AG04450 (cell line): ENCODE measurements around the gene CCDC141. TPM values are rescaled to one million over a fixed set of nuclear protein-coding genes. Genes with fewer than 3 reads are reported as not detected.

ENCODE experiments used
- CTCF ChIA-PET: fragments of 300-600, 350-600 bp; formaldehyde crosslinking; extraction: SDS; loops from one replicate; lab custom pipeline; 2022; ENCODE audit warnings: antibody characterized with exemption, inconsistent platforms; lab: Charles Lee
- POLR2A ChIA-PET: fragments of 350-600 bp; formaldehyde crosslinking; extraction: SDS; loops from one replicate; lab custom pipeline; 2021; ENCODE audit warnings: antibody characterized with exemption, inconsistent platforms; lab: Yijun Ruan, JAX
- DNase-seq: peaks from one replicate; pipeline ENCODE4 v3.0.0-alpha.2; 2011; ENCODE audit warnings: low read depth, low spot score
- H3K27ac ChIP-seq: one replicate; pipeline ENCODE4 v1.5.1; 2012; ENCODE audit warnings: low read depth, low read length, control low read depth
- H3K27me3 ChIP-seq: one replicate; pipeline ENCODE4 v1.6.0; 2012; ENCODE audit warnings: low read length; ENCODE audit not compliant: control insufficient read depth, insufficient read depth
- H3K4me3 ChIP-seq: 2 replicates; pipeline ENCODE4 v1.5.1; 2011; ENCODE audit warnings: mild to moderate bottlenecking, low read depth, low read length, control low read depth
- H3K9me3 ChIP-seq: 2 replicates; pipeline ENCODE4 v1.5.1; 2012; ENCODE audit warnings: low read length; ENCODE audit not compliant: control insufficient read depth, insufficient read depth
- polyA plus RNA-seq: library from polyadenylated mRNA; depleted of rRNA; stranded (reverse); fragments of >200 nt; gene quantifications from 2 replicates; pipeline ENCODE4 v1.2.3, GENCODE V29; 2011
- TF ChIP-seq, protein P1 (sequence below): IDR thresholded peaks from 2 replicates; pipeline ENCODE4 v1.5.1; 2011; ENCODE audit warnings: low read depth, low read length, control low read depth, inconsistent platforms

The CCDC141 gene
- polyA plus RNA-seq, 1 experiment = not detected

DNA sequence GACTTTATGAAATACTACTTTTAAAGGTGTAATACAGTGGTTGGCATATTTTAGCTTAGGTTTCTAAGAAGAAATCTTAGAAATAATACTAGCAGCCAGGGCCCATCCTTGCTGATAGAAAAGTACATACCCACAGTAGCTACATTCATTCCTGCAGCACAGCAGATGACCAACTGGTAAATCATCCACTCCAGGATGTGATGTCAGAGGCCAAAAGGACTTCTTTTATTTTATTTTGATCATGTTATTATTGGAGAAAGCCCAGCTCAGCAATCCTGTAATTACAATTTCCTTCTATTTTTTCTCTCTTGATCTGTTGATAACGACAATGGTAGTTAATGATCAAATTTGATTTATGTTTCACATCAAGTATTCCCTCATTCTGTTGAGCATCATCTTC, 224.8 kb downstream of the CCDC141 start:
- Histone ChIP-seq H3K27ac (no peak overlapping the region), H3K9me3 (no peaks in the 10 kb centered on the region), H3K27me3 (no peaks in the 10 kb centered on the region), H3K4me3 (no peak overlapping the region)
- no peak for DNase-seq
- ChIA-PET CTCF (no interaction called here), POLR2A (no interaction called here)
- TF ChIP-seq, protein P1, sequence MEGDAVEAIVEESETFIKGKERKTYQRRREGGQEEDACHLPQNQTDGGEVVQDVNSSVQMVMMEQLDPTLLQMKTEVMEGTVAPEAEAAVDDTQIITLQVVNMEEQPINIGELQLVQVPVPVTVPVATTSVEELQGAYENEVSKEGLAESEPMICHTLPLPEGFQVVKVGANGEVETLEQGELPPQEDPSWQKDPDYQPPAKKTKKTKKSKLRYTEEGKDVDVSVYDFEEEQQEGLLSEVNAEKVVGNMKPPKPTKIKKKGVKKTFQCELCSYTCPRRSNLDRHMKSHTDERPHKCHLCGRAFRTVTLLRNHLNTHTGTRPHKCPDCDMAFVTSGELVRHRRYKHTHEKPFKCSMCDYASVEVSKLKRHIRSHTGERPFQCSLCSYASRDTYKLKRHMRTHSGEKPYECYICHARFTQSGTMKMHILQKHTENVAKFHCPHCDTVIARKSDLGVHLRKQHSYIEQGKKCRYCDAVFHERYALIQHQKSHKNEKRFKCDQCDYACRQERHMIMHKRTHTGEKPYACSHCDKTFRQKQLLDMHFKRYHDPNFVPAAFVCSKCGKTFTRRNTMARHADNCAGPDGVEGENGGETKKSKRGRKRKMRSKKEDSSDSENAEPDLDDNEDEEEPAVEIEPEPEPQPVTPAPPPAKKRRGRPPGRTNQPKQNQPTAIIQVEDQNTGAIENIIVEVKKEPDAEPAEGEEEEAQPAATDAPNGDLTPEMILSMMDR = no peak

DNA sequence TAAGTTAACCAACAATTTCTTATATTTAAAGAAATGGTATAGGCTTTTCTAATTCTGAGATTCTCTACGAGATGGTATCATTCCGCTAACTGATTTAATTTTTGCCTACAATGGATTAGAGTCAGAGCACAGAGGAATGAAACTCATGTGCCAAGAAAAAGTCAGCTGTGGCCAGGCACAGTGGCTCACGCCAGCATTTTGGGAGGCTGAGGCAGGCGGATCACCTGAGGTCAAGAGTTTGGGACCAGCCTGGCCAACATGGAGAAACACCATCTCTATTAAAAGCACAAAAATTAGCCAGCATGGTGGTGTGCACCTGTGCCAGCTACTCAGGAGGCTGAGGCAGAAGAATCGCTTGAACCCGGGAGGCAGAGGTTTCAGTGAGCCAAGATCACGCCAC, 225.8 kb downstream of the CCDC141 start:
- DNase-seq = no peak
- TF ChIP-seq, protein P1 = no peak
- Histone ChIP-seq H3K27me3 (no peaks in the 10 kb centered on the region), H3K9me3 (no peaks in the 10 kb centered on the region), H3K27ac (no peak overlapping the region), H3K4me3 (no peak overlapping the region)
- ChIA-PET CTCF (no interaction called here), POLR2A (no interaction called here)

DNA sequence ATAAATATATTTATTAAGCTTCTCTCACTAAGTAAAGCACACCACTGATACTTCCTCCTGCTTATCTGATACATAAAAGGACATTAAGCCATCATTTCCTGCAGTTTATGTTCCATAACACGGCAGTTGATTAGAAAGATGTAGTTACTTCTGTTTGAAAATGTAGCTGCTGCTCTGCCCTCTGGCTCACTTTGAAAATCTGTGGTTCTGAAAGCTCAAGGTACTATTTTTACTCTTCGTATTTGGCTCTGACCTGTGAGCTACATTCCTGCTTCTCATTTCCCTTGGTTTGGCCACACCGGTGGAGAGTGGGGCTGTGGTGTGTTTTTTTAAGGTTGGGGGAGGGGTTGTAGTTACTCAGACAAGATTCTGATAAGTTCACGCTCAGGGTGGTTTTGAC, 229.9 kb downstream of the CCDC141 start:
- CTCF ChIA-PET = interaction anchor here (1.2 to 2.0 kb wide), 3 partner anchors 24 to 94 kb away, joined by 3 to 8 read pairs (median 4); no protein-coding TSS in a partner anchor
- no peak overlapping the region for H3K27ac ChIP-seq

DNA sequence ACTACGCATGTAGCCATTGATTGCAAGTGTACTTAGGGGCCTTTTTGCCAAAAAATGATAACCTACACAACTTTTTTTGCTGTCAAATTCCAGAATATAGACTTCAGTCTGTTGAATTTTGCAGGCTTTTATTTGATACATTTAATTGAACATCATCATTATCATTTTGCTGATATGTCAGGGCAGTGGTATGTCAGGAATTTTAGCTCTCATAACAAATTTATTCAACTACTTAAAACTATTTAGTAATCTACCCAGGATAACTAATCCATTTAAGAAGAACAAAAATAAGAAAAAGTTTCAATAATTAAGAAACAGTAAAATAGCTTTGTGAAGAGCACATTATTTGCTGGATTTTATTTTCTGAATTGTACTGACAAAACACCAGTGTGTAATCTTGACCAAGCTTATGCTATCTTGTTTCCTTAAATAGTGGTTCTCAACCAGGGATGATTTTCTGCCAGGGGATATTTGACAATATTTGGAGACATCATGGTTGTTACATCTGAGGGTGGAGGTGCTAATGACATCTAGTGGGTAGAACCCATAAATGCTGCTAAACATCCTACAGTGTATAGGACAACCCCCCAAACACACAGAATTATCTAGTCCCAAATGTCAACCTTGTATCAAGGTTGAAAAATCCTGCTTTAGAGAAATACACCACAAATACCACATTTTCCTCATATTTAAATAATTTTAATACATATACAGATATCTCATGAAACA, 230.6 kb downstream of the CCDC141 start:
- ChIA-PET POLR2A (no interaction called here), CTCF (interaction anchor here (1.0 to 2.0 kb wide), 3 partner anchors 12 to 95 kb away, joined by 4 to 8 read pairs (median 4); partner anchors contain the start of gene TTN)
- no peak overlapping the region for H3K4me3 ChIP-seq
- TF ChIP-seq, protein P1 = no peak
- H3K9me3 ChIP-seq = no peaks in the 10 kb centered on the region
- no peak for DNase-seq
- H3K27me3 ChIP-seq = no peaks in the 10 kb centered on the region
- no peak overlapping the region for H3K27ac ChIP-seq

More for the DNA sequence above, 229.9 kb downstream of the CCDC141 start:
- Histone ChIP-seq H3K9me3 (no peaks in the 10 kb centered on the region), H3K4me3 (no peak overlapping the region), H3K27me3 (no peaks in the 10 kb centered on the region)
- POLR2A ChIA-PET = no interaction called here
- TF ChIP-seq, protein P1 = no peak
- DNase-seq = no peak

DNA sequence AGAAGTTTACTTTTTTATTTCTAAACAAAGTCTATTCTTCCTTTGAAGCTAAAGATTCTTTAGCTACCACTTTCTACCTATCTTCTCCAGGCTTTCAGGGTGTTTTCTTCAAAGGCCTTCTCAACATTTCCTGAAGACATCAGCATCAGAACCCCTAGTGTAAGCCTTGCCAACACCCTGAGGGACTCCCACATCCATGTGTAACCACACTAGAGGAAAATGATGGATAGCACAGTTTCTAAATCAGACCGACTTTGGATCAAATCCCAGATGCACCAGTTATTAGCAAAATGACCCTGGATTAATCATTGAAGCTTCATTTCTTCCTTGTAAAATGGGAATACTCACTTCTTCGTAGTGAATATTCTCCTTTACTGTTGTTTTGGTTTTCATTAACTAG, 238.0 kb downstream of the CCDC141 start:
- CTCF ChIA-PET = interaction anchor here (0.8 to 1.5 kb wide), 3 partner anchors 16 to 904 kb away, joined by 3 to 4 read pairs (median 4); no protein-coding TSS in a partner anchor
- H3K27ac ChIP-seq = no peak overlapping the region
- H3K27me3 ChIP-seq = no peaks in the 10 kb centered on the region
- no peak for DNase-seq
- TF ChIP-seq, protein P1 = no peak
- POLR2A ChIA-PET = no interaction called here
- H3K9me3 ChIP-seq = no peaks in the 10 kb centered on the region
- H3K4me3 ChIP-seq = no peak overlapping the region
